GM21390 (cell line): Measurements from ENCODE around the gene NEK2.
"Not testable (repeated sequence)": the region's sequence is repeated elsewhere in the genome, so short reads cannot be mapped to it uniquely, and the experiment has no call there.

Experiments used
- ATAC-seq: cut with Tn5 transposase; IDR thresholded peaks from one replicate; pipeline ENCODE4 v1.9.1; 2021; ENCODE audit not compliant: unreplicated experiment

The NEK2 gene

DNA sequence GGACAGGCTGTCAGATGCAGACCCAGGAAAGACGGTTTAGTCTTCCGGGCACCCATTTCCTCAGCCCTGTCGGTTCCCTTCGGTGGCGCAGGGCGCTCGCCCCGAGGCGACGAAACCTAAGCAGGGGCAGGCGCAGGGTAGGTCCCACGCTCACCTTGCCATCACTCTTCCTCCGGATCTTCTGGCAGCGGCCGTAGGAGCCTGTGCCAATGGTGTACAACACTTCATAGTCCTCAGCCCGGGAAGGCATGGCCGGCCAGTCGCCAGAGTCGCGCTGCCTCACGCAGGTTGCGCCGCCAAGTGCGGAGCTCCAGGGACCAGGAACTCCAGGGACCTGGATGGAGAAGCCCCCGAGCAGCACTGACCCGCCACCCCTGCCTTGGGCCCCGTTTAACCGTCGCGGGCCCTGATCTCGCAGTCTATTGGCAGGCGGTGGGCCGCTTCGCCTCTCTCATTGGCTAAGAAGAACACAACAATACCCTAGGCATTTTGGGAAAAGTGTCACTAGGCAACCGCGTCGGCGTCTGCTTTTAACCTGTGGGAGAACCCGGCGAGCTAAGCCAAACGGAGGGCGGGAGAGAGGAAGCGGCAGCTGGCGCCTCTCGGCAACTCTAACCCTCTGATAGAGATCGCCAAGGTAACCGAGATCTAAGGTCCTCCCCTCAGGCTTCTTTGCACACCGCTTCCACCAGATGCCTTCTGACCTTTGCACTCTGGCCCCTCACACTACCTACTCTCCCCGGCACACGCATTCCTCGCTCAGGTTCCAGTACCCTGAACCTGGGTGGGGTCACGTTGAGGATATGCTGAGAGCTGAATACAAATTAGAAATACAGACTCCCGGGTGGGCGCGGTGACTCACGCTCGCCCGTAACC is at the start of gene NEK2:
TSS of gene NEK2 (minus strand) at position 392 of the 876 bp plus-strand sequence. CDS start at position 250, 142 bp downstream.
- ATAC-seq, result peak; percentile 94

DNA sequence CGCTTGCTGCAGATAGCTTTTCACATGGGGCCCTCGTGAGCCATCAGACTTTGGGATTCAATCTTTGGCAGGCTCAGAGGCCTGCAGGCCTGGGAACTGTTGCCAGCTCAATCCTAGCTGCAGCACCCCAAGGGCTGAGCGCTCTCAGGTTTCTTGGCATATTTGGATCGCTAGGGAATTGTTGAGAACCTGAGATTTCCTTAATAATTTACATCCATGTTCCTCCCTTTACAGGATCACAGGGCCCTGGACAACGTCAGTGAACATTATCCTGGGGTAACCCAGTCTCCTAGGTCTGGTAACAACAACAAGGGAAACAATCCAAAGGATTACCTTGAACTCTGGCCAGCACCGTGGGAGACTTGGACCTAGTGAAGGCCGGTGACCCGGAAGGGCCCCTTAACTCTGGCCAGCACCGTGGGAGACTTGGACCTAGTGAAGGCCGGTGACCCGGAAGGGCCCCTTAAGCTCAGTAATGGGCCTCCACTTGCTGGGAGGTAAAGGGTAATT is 49.3 kb upstream of the NEK2 start:
- ATAC-seq, result no peak

DNA sequence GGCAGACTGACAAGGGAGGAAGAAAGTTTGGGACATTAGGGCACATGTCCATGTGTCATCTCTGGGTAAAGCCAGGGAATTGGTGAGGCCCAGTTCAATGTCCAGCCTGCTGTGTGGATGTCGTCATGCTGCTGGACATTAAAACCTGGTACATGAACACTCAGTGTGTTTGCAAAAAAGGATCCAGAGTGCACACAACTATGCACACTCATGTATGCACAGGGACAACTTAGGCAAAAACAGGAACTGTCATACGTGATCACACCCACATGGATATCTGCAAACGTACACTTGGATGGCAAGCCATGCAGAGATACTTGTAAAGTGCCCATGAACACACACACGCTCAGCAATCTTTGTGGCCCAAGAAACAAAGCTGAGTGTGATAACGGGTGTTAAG is 47.9 kb upstream of the NEK2 start:
- ATAC-seq, result no peak

DNA sequence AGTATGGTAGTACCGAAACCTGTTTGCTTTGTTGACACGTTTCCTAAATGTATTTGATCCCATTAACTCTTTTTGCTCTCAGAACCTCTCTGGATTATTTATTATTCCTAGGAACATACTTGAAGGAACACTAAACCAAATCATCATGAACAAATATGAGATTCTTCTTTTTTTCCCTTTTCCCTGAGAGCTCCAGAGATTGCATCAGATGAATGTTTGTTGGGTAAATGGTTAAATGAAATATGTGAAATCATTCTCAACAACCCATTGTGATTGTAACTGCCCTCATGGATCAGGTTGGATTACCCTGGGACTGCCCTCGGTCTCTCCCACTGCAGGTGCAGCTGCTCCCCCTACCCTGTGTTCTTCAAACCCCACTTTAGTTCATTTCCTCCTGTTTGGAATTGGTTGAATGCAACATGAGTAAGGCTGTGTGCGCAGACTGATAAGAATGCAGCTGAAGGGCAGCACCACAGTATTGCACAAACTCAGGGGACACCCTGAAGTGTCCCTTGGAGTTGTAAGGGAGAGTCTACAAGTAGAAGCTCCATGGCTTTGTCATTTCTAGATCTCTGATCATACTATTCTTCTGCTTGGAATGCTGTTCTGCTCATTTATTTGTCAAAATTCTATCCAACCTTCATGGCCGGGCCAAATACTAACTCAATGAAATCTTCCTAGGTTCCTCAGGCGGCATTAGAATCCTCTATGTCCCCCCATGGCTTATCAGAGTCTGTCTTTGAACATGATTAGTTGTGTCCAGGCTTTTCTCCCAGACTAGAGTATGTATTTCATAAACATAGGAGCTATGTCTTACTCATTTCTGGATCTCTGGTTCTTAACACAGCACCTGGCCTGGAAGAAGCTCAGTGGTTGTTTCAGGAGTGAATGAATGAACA is 47.1 kb upstream of the NEK2 start:
- ATAC-seq, result no peak

DNA sequence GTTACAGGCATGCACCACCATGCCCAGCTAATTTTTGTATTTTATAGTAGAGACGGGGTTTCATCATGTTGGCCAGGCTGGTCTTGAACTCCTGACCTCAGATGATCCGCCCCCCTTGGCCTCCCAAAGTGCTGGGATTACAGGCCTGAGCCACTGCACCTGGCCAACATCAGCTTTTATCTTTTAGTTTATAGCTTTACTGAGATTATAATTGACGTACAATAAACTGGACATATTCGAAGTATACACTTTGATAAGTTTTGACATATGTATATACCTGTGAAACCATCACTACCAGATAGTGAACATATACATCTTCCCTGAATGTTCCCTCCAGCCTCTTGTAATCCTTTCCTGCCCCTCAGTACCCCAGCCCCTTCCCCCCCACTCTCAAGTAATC is 41.1 kb upstream of the NEK2 start:
- not testable (repeated sequence) for ATAC-seq

DNA sequence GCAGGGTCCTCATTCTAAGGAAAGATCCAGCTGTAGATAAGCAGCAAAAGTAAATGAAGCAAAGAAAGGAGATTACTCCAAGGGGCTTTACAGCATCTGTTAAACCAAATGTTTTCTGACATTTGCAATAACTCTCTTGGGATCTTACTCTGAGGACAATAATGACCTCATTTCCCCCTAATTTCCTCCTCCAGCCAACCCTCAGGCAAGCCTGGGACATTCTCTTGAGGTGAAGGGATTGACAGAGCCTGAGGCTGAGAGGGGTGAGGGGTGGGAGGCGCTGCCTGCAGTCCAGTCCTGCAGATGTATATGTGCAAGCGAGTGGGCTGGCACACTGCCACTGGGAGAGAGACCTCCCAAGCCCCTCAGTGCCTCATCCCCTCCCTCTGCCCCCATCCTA is 40.5 kb upstream of the NEK2 start:
- ATAC-seq, result no peak

DNA sequence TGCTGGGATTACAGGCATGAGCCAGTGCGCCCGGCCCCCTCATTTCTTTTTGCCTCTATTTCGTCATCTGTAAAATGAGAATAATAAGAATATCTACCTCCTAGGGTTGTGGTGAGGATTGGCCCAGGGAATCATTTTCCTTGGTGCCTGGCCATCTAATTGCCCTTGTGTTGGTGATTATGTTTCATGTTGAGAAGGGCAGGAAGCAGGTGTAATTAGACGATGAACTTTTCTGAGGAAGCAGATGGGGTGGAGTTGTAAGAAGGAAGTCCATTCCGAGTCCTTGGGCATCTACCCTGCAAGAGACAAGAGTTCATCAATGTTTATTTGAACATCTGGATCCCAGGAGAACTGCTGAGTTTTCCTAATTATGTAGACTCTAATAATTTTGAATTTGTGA is 38.7 kb upstream of the NEK2 start:
- no peak for ATAC-seq

DNA sequence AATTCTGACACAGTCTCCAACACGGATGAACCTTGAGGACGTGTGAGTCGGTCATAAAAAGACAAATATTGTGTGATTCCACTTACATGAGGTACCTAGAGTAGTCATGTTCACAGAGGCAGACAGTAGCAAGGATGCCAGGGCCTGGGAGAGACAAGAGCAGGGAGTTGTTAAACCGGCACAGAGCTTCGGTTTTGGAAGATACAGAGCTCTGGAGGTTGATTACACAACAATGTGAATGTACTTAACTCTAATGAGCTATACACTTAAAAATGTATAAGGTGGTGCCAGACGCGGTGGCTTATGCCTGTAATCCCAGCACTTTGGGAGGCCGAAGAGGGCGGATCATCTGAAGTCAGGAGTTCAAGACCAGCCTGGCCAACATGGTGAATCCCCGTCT is 37.8 kb upstream of the NEK2 start:
- no peak for ATAC-seq

DNA sequence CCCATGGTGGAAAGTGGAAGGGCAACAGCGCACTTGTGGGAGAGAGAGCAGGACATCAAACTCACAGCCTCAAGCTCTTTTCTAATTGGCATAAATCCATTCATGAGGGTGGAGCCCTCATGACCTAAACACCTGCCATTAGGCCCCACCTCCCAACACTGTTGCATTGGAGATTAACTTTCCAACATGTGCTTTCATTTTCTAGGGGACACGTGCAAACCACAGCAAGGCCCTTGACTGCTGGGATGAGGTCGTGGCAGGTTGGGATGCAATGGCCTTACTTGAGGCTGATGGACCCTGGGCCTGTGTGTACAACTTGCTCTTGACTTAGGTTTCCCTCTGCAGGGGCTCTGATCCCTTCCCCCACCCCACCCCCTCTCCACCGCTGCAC is 35.9 kb upstream of the NEK2 start:
- no peak for ATAC-seq

DNA sequence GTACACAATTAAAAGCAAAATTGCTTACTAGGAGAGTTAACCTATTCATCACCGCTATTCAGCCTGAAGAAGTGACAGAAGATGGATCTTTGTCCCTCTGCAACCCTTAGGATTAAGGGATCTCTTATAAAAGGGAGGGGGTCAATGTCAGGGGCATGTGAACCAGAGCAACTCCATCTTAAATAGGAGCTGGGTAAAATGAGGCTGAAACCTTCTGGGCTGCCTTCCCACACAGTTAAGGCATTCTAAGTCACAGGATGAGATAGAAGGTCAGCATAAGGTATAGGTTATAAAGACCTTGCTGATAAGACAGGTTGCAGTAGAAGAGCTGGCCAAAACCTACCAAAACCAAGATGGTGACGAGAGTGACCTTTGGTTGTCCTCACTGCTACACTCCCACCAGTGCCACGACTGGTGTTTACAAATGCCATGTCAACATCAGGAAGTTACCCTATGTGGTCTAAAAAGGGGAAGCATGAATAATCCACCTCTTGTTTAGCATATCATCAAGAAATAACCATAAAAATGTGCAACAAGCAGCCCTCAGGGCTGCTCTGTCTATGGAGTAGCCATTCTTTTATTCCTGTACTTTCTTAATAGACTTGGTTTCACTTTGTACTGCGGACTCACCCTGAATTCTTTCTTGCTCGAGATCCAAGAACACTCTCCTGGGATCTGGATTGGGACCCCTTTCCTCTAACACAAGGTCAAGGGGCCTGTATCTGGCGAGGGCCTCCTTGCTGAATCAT is 35.3 kb upstream of the NEK2 start:
- no peak for ATAC-seq

DNA sequence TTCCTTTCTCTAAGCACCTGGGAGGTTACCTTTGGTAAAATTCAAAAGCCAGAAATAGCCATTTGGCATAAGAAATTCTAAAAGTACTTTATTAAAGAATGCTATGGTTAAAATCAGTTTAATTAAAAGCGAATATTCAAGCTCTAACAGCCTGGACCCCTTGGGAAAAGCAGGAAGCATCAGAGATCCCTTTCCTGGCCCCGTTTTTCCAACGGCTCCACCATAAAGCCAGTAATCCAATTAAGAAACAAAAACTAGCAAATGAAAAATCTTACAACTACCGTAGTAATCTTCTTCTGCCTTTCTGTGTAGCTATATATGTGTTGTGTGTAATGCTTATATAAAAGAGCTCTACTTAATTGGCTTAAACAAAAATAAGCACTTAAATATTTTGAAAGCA is 33.5 kb upstream of the NEK2 start:
- no peak for ATAC-seq

DNA sequence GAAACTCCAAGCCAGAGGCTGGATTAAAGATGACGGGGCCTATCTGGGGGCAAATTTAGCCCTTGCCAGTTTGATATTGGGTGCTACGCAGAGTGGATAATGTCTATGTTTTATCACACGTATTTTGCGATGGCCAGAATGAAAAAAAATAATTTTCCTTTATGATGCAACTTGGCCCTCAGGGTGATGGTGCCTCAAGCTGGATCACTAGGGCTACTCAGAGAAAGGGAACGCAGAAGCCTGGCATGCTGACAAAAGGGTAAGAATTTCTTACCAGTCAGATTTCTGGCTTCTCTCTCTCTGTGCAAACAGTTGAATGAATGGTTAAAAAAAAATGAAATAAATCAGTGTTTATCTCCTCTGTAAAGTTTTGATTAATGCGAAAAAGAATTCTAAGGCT is 32.6 kb upstream of the NEK2 start:
- ATAC-seq, result no peak

DNA sequence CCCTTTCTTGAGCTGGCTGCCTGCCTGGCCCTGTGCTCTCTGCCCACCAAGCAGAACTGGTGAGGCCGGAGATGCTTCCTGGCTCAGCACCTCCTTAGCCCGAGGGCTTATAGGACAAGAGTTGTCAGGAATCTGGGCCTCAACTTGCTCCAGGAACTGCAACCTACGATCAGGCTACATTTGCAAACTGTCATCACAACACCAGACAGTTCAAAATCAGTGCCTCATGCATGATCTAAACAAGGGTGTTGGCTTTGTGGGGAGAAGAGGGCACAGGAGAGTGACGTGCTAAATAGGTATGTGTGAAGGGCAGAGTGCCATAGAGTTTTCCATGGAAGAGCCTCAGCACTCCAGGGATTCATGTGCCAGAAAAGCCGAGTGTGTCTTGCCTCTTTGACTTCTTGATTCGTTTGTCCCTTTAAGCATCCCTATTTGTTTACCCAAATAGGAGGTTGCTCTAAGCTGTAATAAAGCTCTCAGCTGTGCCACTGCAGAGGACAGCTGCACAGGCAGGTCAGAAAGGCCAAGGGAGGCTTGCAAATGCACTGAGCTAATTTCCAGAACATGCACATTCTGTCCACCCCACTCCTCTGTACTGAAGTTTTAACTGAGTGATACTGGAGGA is 30.2 kb upstream of the NEK2 start:
- no peak for ATAC-seq

DNA sequence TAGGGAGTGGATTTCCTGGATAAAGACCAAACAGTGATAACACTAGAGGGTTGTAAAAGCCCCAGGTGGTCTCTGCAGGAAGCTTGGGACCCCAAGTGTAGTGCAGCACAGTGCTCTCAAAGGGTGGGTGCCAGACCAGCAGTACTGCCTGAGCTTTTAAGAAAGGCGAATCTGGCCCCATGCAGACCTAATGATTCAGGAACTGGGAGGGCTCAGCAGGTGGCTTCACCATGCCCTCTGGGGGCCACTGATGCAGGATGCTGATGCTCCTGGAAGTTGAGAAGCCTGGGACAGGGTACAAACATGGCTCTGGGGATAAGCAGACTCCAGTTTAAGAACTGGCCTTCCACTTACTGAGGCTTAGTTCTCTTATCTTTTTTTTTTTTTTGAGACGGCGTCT is 29.1 kb upstream of the NEK2 start:
- ATAC-seq, result no peak

DNA sequence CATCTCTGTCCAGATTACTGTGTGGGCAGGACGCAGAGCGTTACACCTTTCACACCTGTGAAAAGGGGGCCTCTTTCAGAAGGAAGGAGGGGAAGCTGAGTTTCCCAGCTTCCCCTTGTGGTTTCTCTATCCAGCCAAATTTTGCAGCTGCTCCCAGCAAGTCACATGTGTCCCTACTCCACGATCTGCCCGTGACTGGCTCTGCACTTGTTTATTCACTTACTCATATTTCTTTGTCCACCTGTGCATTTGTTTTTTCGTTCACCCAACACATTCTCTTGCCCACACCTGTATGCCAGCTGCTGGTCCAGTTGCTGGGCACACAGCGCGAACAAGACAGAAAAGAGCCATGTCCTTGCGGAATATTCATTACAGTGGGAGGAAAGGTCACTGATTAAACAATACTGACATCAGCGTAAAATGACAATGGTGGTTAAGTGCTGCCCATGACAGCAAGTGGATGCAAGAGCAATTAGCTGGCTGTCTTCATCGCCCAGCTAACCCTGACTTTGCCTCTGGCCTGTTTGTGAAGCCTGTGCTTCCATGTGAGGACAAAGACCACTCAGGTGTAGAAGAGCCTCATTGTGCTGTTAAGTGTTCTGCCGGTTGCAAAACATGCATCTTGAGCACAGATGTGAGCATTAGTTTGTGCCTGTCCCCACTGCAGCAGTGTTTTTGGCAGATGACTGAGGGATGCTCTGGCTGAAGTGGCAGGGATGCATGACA is 28.6 kb upstream of the NEK2 start:
- no peak for ATAC-seq

DNA sequence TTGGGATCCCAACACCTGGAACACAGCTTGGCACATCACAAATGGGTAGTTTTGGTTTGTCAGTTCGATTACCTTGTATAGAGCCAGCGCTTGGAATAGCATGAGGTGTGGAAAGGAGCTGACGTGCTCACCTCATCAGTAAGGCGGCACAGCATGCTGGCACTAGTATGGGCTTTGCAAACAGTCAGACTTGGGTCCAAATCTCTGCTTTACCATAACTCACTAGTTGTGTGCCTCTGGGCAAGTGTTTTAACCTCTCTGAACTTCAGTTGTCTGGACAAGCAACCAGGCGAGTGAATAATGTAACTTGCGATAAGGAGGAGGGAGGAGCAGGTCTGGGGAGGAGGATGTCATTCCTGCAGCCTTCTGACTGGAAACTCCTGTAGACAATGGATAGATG is 26.3 kb upstream of the NEK2 start:
- ATAC-seq, result no peak

DNA sequence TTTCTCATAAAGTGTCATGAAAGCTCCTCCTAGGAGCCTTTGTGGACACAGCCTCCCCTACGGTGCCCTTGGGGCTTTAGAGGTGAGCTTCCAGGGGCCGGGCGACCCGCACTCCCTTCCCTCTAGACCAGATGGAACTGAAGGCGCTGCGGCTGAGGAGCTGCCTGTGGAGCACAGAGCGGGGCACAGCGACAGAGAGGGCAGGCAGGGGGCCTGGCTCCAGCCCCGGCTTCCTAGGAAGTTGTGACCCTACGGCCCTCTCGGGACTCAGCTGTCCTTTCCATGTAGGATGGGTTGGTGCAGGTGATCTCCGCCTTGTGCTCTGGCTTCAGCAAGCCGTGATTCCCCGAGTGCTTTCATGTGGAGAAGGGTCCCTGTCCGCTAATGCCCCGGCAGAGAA is 23.6 kb upstream of the NEK2 start:
- ATAC-seq, result no peak

DNA sequence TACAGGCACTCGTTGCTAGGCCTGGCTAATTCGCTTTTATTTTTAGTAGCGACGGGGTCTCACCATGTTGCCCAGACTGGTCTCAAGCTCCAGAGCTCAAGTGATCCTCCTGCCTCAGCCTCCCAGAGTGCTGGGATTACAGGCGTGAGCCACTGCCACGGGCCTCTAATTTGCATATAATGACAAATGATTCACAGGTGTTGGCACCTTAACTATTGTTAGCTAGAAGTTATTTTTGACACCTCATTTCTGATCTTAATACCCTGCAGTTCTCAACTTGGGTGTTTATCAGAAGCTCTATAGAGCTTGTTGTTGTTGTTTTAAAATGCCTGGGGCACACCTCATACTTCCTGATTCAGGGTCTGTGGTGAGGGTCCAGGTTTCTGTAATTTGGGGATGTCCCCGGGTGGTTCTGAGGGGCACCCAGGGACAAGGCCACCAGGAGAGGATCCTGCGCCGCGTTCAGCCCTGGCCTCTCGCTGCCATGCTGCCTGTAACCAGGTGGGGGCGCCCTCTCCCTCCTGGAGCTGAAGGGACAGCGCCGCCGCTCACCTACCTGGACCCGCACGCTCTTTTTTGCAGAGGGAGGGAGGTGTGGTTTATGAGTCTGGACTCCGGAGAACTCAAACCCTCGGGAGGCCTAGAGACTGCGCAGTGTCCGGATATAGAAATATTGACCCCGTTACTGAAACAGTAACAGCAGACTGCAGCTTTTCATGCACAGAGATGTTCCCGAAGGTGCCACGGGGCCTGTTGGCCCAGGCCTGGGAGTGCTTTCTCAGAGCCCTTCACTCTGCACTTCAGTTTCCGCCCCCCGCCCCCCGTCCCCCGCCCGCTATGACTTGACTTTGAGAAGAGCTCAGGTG is 23.0 kb upstream of the NEK2 start:
- peak; percentile 45 for ATAC-seq

DNA sequence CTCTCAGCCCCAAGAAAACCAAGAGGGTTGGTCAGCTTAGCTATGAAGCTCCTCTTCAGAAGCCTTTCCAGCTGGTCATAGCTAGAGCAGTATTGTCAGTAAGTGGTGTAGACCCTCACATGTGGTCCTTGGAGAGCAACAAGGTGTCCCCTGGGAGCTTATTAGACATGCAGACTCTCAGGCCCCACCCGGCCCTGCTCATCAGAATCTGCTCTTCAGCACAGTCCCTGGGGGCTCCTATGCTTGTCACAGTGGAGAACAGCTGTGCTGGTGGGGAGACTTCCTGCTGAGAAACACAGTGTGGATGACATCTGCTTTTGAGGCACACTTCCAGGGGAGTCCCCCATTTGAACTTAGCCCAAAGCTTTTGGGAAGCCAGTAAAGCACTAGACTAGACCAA is 21.9 kb upstream of the NEK2 start:
- ATAC-seq, result peak; percentile 76
